Activated CD4-positive, alpha-beta T cell treated with anti-CD3 and anti-CD28 coated beads, Interleukin-2, amount 50 U/mL, for 24 hours (primary cell): Measurements from ENCODE around the gene KLHDC9.

Experiments
- DNase-seq, 2 donors: peaks; one replicate each; pipeline ENCODE4 v3.0.0-alpha.2; 2020; ENCODE audit warnings: low read depth in 1 of 2, low spot score in 1 of 2

Gene KLHDC9

DNA sequence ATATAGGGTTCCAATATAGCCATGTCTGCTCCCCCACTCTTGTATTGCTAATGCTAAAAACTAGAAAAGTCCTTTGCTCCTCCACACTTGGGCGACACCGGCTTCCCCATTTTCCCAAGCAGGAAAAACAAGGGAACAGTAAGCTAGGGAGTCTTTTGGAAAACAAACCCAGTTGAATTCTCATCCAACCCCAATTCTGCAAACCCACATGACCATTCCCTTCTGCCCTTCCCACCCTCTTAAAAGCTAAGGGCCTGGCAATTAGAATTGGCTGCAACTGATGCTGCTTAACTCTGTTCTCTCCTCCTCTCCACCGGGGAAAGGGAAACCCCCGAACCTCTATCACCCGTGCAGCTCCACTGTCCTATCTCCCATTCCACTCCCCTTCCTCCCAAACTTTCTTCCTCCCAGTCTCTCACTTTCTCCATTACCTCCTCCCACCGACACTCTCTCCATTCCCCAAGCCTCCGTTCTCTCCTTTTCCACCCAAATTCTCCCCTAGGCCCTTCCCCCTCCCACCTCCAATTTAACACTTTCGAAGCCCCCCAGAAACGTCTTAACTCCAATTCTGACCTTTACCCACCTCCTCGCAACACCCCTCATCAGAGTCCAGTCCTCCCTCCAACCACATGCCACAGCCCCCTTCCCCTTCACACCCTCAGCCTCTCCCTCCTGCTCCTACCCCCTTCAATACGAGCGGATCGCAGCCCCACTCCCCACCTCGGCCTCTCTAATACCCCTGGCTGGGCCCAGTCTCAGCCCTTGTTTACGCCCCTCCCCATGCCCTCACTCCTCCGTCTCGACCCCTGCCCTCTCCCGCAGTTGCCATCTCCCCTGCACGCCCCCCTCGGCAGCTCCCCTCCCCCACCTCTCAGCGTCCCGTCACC is 33.6 kb downstream of the KLHDC9 start:
- DNase-seq = no peak

DNA sequence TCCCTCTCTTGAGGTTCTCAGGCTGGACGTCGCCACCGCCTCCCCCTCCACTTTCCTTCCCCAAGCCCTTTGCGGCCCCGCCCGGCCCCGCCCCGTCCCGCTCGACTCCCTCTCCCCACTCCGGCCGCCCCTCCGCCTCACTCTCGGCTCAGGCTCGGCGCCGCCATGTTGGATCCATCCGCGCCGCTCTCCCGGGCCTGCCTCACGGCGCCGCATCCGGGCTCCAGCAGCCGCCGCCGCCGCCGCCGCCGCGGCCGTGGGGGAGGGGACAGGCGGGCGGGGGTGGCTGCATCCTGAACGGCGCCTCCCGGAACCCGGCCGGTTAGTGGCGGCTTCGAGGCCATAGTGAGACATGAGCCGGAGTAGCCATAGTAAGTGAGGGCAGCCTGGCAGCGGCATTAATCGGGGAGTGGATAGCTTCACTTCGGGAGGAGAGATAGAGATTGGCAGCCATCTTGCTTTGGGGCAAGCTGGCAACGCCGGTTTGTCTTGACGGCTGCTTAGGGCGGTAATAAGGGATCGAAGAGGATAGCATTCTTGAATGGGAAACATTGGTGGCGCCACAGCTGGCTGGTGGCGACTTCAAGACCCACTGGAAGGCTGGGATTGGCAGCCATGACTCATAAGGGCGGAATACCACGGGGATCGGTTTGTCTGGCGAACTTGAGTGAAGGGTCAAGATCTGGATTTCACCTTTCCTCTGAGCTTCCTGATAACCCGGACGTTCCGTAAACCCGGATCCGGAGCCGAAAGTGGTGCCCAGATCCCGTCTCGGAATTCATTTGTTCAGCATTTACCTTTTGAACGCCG is 34.5 kb downstream of the KLHDC9 start, which contains the start of gene DEDD:
Gene DEDD (minus strand): TSS at position 258 of the 810 bp plus-strand sequence. CDS start 8,205 bp downstream, outside the sequence.
- peak; percentile 79 to 88 for DNase-seq

DNA sequence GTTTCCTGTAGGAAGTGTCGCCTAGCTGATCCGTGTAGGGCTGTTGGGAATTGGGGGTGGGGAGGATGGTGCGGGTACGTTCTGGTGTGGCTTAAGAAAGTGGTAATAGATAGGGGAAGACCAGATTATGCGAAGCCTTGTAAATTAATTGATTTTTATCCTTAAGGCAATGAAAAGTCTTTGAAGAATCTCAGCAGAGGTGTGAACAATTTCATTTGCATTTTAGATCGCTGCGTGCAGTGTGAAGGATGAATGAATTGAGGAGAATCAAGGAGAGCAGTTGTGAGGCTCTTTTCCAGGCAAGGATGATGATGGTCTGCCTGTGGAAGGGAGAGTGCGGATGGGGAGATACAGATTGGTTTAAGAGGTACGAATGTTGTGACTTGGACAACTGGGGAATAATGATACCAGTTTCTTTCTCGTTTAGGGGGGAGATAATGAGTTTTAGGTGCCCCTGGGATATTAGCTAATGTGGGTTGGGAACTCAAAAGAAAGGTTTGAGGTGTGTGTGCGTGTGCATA is 35.1 kb downstream of the KLHDC9 start:
- no peak for DNase-seq

DNA sequence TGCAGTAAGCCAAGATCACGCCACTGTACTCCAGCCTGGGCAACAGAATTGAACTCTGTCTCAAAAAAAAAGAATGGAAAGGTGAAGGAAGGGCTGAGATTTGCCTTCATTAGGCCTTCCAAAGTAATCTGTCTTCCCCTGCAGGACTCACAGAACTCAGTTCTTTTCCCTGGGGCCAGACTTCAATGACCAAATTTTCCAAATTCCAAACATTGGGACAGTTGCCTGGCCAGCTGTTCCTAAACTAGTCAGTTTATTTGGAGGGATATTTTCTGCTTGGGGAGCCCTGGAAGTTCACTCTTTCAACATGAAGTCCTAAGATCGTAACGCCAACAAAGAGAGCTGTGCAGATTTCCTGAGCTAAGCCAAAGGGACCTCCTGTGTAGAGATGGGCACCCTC is 39.7 kb downstream of the KLHDC9 start:
- no peak for DNase-seq

DNA sequence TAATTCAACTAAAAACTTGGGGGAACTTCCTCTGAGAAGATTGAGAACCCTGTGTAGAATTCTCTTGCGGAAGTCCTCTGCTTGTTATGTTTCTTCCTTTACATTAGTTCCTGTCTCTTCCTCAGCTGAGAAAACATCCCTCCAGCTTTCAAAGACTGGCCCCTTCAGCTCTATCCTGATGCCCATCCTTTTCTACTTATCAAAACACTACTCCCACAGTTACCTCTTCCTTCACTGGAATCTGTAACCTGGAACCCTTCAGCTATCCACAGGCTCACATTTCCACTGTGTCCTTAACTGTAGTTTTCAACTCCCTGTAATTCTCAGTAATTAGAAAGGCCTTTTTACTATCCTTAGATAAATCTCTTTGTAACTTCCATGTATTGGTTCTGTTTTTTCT is 40.3 kb downstream of the KLHDC9 start:
- DNase-seq = no peak

DNA sequence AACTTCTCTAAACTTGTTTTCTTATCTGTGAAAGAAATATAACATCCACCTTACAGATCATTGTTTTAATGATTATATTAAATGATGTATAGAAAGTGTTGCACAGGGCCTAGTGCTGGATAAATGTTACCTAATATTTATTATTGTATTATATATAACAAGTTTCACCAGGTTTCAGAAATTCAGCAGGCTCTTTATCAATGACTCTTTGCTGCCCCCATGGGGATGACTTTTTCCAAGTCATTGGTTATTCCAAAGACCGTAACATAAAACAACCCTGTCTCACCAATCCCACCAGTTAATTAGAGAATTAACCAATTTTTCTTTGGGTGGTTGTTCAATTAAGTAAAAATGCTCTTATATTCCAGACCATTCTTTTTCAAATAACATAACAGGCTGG is 41.6 kb downstream of the KLHDC9 start:
- peak in 1 of 2 donors; percentile 32 for DNase-seq

DNA sequence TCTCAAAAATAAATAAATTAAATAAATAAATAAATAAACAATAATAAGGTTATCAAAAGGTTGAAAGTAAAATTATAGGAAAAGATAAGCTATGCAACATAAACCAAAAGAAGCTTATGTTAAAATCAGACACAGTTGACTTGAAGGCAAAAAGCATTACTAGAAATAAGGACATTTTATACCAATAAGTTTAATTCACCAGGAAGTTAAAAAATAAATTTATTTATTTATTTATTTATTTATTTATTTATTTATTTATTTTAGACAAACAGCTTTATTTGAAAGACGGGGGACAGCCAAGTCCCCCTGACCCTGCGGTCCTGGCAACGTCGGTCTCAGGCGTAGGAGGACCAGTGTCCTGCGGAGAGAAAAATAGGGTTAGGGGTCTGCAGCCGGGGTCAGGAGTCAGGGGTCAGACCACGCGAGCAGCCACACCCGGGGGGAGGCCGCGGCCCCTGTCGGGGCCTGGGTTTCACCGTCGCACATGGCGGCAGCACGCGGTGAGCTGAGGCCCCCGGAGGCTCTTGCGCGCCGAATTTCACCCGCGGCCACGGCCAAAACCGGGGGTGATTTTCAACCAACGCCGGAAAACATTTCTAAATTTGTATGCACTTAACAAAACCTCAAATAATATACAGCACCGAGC is 42.7 kb downstream of the KLHDC9 start:
- DNase-seq = no peak

DNA sequence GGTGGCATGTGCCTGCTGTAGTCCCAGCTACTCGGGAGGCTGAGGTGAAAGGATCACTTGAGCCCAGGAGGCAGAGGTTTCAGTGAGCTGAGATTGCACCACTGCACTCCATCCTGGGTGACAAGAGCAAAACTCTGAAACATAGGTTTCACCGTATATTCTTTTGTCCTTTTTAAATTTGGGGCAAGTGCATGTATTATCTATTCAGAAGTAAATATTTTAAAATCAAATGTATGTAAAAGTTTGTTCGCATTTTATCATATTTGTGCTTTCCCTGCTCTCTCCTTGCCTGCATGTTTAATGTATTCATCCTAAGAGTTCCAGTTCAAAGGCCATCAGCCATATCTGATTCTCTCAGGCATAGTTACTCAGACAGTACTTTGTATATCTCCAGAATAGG is 47.7 kb downstream of the KLHDC9 start:
- DNase-seq = no peak
